Stimulated activated CD4-positive, alpha-beta T cell treated with anti-CD3 and anti-CD28 coated beads, Interleukin-4, amount 100 ng/mL, for 48 hours (primary cell): Measurements from ENCODE around the gene NPR1.
"Not testable (repeated sequence)": the region's sequence is repeated elsewhere in the genome, so short reads cannot be mapped to it uniquely, and the experiment has no call there.

Source experiments
- DNase-seq, 2 donors: peaks; one replicate each; pipeline ENCODE4 v3.0.0-alpha.2; 2020; ENCODE audit warnings: low read depth in 2 of 2

Gene NPR1

DNA sequence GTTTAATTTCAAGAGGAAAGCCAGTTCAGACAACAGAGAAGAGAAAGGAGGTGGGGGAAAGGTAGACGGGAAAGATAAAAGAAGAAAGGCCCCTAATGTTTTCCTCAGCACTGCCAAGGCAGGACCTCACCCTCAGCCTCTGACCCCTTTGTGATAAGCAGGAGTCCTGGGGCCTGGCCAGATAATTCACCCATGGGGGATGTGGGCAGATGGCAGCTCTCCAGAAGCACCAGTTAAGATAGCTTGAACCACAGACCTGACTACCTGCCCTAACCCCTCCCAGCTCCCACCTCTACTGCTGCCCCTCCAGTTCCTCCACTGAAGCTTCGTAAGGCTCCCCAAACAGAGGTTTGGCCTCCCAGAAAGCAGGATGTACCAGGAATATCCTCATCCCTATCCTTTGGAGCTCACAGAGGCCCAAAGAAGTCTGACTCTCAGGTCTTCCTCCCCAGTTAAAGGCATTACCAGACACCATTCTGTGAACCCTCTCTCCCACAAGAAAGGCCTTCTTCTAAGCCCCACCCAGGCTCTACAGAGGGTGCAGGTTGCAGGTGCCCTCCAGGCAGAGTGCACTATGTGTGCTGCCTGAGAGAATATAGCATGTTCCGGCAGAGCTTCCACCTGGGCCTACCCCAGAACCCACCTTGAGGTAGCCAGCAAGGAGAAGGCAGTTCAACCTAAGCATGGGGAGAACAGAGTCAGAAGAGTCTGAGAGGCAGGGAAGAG is 29.2 kb upstream of the NPR1 start:
- no peak for DNase-seq

DNA sequence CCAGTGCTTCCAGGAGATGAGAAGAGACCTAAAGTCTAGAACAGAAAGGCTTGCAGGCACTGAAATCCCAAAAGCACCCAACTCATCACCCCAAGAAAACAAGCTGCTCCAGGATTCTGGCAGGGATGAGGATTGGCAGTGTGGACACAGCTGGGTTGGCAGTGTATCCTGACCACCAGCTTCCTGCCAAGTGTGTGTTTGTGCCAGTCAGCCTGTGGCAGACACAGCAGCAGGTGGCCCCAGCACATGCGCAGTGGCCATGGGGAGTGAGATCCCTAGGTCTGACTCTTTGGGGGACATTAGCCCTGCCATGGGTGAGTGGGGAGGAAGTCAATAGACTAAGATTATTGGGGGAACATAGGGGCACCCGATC is 28.6 kb upstream of the NPR1 start:
- no peak for DNase-seq

DNA sequence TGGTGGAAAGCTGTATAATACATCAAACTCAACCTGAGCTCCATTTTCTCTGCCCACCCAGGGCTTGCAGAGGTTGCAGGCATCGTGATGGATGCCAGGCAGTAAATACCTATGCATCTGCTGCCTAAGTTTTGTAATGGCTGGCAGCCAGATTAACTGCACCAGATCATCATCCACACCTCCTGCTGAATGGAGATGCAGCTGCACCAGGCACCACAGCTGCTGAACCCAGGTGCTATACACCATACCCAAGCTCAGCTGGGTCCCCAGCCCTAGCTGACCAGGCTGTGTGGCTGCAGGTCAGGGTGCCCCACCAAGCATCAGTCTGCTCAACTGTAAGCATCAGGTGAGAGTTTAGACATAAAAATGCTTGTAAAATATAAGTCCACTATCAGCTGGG is 26.7 kb upstream of the NPR1 start:
- no peak for DNase-seq

DNA sequence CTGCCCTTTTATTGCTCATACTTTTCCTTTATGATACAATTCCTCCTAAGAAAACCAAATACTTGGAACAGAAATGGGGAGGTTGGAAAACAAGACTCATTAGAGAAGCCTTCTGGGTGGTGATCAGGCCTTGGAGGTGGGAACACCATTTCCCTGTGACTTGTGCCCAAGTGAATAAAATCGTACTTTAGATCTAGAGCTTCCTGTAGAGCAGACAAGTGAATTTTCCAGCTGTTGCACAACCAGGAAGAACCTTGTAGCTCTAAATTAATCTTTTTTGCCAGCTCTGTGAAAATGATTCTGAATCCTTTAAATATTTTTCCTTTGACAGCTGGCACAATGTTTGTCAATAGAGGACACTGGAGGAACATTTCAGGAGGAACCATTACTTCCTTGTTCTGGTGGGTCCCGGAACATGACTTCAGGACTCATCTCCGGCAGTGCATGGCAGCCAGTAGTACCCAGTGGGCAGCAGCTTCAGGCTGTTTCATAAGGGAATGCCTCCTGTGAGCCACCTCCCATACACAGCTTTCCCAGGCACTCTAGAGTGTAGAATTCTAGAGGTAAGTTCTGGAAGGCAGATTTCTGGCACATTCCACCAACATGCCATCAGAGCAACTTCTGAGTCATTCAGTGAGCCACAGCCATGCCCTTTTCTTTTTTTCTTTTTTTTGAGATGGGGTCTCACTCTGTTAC is 25.5 kb upstream of the NPR1 start:
- no peak for DNase-seq

DNA sequence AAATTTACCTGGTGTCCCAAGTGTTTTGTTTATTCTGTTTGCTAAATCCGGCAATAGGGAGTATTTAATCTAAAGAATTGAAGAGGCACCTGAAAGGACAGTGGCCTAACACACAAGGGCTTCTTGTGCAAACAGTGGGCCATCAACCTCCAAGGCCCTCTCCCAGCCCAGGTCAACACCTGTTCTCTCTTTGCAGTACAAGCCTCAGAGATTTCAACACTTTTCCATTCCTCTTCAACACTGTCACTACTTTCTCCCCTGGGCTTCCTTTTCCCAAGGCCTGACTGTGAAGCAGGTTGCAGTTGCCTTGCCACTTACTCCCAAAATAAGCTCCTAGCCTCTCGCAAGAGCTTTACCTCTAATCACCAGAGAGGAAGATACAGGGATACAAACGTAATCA is 23.2 kb upstream of the NPR1 start:
- no peak for DNase-seq

DNA sequence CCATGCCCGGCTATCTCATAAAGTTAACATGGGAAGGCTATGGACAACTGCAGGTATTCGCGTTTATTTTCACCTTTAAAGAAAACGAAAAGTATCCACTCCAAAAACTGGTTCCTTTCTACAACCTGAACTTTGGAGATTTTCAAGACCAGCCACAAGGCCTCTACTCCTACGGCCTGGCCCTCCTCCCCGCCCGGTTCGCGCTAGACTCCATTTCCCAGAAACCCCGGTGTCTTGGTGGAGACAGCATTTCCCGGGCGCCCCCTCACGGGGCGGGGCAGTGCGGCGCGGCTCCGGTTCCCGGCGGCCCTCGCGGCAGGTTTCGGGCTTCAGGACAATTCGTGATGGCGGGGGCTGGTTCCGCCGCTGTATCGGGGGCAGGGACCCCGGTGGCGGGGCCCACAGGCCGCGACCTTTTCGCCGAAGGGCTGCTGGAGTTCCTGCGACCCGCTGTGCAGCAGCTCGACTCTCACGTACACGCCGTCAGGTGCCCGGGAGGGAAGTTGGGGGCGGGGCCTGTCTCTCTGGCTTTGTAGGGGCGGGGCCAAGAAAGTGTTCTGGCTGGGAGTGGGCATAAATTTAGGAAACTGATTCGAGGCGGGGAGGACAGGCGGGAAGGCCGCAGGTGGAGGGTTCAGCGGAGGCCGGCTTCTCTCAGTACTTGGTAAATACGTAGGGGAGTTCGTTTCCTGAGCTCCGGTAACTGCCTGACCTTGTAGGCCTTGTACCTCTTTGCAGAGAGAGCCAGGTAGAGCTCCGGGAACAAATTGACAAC is 19.9 kb upstream of the NPR1 start, which contains the start of gene SNAPIN:
TSS of gene SNAPIN (plus strand) at position 304 of the 775 bp plus-strand sequence. CDS start at position 345, 41 bp downstream.
- DNase-seq, result peak; percentile 89 to 91

DNA sequence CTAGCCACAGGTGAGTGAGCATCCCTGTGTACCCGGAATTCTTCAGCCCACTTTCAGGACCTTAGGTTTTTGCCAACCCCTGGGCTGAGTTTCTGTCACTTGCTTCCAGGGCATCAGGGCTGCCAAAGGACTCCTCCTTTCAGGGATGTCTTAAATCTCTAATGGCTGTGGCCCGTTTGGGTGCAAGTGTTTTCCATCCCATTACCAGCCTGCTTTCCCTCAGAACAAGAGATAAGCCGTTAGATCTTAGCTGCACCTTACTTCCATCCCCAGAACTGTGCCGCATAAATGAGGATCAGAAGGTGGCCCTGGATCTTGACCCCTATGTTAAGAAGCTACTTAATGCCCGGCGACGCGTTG is 19.3 kb upstream of the NPR1 start:
- DNase-seq, result no peak

DNA sequence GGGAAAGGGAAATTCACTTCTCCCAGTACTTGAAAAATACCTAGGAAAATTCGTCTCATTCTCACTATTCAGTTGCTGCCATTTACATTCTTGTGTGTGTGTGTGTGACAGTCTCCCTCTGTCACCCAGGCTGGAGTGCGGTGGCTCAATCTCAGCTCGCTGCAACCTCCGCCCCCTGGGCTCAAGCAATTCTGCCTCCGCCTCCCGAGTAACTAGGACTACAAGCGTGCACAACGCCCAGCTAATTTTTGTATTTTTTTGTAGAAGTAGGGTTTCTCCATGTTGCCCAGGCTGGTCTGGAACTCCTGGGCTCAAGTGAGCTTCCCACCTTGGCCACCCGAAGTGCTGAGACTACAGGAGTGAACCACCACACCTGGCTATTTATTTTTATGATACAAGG is 18.8 kb upstream of the NPR1 start:
- no peak for DNase-seq

DNA sequence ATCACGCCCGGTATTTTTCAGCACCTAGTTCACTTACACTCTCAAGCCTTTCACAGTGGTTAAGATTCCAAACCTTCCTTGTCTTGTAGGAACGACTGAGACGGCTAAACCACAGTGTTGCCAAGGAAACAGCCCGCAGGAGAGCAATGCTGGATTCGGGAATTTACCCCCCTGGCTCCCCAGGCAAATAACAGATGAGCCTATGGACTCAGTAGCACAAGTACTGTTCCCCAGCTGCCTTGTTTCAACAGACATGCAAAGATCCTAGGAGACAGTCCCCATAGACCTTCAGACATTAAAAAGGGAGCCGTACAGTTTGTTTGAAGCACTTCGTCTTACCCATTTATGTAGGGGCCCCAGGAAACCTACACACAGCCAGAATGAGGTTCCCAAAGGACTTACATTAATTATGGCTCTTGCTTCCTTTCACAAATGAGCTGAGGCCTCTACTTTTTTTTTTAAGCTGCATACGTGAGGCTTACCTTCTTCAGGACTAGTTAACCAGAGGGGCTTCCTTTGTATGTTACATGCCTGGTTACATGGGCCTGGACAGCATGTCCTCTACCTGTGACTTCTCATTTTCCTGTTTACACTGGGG is 17.3 kb upstream of the NPR1 start:
- no peak for DNase-seq

DNA sequence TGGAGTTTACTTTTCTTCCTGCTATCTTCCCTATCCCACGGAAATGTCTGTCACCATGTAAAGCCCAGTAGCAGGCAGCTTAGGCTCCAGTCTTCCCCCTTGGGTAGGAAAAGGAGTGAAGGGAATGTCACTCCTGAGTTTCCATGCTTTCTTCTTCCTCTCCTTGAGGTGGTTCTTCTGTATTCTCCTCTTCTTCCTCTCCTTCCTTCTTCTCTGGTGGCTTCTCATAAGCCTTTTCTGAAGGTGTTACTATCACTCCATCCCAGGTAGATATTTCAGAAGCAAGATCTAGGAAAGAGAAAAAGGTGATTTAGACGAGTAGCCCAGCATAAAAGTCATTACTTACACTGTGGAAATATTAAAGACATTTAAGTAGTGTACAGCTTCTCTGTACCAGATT is 16.2 kb upstream of the NPR1 start:
- no peak for DNase-seq

DNA sequence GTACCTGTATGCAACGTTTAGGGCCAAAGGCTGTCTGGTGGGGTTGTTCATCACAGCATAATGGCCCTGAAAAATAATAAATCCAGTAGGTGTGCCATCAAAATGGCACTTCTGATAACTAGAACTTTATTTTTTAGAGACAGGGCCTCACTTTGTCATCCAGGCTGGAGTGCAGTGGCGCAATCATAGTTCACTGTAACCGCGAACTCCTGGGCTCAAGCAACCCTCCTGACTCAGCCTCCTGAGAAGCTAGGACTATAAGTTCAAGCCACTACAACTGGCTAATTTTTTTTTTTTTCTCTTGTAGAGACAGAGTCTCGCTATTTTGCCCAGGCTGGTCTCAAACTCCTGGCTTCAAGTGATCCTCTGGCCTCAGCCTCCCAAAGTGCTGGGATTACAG is 15.3 kb upstream of the NPR1 start:
- DNase-seq, result no peak

DNA sequence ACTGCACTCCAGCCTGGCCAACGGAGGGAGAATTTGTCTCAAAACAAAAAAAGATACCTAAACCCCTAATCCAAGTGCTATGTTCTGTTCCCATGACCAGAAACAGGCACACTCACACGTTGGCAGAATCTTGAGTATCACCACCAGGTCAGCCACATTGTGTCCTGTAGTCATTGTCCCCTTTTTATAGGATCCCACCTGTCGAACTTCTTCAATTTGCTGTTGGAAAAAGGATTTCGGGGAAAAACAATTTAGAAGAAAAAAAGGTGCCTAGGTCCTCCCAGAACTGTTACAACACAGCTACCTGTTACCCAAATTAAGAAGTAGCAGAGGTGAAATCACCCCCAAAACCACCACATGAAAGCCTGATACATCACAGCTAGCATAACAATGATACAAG is 11.0 kb upstream of the NPR1 start:
- DNase-seq, result no peak

DNA sequence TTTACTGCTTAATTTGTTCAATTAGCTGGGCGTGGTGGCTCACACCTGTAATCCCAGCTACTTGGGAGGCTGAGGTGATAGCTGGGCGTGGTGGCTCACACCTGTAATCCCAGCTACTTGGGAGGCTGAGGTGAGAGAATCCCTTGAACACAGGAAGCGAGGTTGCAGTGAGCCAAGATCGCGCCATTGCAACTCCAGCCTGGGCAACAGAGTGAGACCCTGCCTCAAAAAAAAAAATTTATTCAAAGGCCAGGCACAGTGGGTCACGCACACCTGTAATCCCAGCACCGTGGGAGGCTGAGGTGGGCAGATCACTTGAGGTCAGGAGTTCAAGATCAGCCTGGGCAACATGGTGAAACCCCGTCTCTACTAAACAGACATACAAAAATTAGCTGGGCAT is 9.8 kb upstream of the NPR1 start:
- DNase-seq, result not testable (repeated sequence)

DNA sequence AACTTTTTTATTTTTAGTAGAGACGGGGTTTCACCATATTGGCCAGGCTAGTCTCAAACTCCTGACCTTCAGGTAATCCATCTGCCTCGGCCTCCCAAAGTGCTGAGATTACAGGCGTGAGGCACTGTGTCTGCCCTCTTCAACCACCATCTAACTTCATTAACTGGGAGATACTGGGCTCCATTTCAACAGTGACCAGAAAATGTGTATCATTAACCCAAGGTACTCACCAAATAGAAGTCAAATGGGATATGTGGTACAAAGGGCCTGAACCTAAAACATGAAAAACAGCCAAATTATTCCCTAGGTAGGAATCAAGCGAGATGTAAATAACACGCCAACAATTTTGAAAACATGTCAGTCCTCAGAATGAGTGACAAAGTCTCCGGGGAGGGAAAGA is 8.9 kb upstream of the NPR1 start:
- DNase-seq, result no peak

DNA sequence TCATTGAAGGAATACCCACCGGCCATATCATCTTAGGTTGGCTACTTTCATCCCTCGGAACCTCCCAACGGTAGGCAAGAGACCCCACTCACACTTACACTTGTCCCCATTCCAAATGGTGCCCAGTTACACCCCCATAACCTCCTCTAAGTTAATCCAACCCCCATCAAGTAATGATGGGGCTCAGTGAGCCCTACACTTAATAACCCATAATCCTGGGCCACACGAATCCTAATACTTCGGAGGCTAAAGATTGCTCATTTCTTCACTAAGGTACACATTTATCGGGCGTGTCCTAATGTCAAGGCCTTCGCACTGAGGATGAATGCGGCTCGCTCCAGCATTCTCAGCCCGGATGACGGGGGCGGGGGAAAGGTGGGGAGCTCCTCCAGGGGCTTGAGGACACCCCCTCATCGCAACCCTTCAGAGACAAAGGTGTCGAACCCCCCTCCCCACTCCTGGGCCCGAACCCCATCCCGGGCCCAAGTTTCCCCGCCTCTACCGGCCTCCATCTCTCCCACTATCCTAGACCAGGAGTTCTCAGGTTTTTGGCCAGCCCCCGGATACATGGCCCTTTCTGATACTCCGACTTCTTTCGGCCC is 8.1 kb upstream of the NPR1 start:
- no peak for DNase-seq

DNA sequence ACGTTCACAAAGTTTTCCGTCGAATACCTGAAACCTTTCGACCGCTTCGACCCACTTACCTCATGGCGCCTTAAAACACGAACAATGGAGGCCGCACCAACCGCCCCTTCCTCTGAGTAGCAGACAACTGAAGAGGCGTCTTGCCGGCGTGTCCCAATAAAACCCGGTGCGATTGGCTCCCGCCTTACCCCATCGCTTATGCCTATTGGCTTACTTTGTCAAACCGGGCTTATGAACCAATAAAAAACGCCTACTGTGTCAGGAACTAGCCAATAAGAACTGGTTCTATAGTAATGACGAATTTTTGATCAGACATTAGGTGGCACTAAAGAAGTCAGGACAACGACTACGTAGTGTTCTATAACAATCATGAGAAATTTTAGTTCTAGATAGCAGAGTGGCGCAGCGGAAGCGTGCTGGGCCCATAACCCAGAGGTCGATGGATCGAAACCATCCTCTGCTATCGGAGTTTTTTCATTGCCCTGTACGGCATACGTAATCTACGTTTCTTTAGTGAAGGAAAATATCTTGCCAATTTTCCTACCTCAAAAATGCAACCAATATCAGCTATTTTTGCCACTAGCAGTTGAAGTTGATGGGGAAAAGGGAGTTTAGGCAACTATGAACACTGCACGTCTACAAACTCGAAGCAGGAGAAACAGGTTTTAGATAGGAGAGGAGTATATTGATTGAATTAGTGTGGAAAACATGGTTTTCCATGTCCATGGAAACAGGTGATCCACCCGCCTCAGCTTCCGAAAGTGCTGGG is 7.4 kb upstream of the NPR1 start, which contains the start of gene ILF2:
TSS of gene ILF2 (minus strand) at position 135 of the 769 bp plus-strand sequence. CDS start at position 64, 71 bp downstream.
- DNase-seq, result peak; percentile 93 to 95

DNA sequence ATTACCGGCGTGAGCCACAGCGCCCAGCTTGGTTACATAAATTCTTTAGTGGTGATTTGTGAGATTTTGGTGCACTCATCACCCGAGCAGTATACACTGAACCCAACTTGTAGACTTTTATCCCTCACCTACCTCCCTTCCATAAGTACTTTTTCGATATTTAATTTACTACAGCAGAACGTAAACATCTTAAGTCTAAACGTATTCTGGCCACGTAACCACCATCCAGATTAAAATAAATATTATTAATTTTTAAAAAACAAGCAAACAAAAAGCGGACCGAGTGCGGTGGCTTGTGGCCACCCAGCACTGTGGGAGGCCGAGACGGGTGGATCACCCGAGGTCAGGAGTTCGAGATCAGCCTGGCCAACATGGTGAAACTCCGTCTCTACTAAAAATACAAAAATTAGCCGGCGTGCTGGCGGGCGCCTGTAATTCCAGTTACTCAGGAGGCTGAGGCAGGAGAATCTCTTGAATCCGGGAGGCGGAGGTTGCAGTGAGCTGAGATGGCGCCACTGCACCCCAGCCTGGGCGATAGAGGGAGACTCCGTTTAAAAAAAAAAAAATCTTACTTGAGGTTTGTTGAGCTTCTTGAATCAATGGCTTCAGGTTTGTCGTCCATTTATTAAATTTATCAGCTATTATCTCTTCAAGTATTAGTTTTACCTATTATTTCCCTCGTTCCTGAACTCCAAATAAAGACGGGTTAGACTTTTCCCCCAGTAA is 6.7 kb upstream of the NPR1 start:
- peak; percentile 41 to 45 for DNase-seq

DNA sequence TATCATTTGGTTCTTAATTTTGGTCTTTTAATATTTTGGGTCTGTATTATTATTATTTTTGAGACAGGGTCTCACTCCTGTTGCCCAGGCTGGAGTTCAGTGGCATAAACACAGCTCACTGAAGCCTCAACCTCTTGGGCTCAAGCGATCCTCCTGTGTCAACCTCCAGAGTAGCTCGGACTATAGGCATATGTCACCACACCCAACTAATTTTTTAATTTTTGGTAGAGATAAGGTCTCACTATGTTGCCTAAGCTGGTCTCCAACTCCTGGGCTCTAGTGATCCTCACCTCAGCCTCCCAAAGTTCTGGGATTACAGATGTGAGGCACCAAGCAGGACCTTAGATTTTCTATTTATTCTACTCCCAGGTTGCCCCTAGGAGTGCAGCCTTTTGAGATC is 5.0 kb upstream of the NPR1 start:
- no peak for DNase-seq

DNA sequence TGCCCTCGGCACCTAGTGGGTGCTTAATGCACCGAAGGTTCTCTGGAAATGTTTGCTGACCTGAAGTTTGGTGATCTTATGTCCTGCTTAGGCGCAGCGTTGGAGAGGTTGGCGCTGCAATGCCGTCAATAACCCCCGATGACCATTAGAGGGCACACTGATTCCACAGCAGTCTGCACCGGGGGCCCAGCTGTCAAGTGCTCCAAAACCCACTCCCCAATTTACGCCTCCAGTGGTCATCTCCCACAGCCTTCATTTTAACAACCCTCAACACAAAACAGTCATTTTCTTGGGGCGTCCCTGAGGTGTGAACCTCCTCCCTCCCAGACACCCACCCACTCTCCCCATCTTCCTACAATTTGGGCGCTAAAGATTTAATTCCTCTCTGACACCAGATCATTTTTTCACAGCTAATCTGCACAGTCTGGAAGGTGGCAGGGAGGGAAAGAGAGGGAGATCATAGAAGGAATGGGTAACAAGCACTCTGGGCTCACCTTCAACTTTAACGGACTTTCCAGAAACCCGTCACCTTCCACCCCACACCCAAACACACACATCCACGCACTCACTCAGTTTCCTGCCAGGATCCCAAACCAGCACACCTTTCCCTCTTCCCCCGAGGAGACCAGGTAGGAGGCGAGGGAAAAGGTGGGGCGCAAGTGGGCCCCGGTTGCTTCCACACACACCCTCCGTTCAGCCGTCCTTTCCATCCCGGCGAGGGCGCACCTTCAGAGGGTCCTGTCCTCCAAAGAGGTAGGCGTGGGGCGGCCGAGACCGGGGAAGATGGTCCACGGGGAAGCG is 570 bp upstream of the NPR1 start:
- DNase-seq, result peak in 1 of 2 donors; percentile 50
